Osteoblast (primary cell): ENCODE results near the gene IPO11. TPM values are rescaled to one million over a fixed set of nuclear protein-coding genes. Genes with fewer than 3 reads are reported as not detected.
"Not testable (repeated sequence)": the region's sequence is repeated elsewhere in the genome, so short reads cannot be mapped to it uniquely, and the experiment has no call there.

Experiments
- DNase-seq: peaks from one replicate; pipeline ENCODE4 v3.0.0; 2011; ENCODE audit warnings: low spot score, mixed read lengths; ENCODE audit not compliant: insufficient read length; ENCODE audit errors: missing footprints
- H2AFZ ChIP-seq: 2 replicates; pipeline ENCODE4 v1.6.0; 2011; ENCODE audit warnings: mild to moderate bottlenecking, low read length
- H3K27ac ChIP-seq: 2 replicates; pipeline ENCODE4 v1.5.1; 2011; ENCODE audit warnings: mild to moderate bottlenecking, low read depth, low read length, moderate library complexity
- H3K27me3 ChIP-seq: 2 replicates; pipeline ENCODE4 v1.6.0; 2012; ENCODE audit warnings: mild to moderate bottlenecking, control low read depth, inconsistent platforms, low read length, moderate library complexity; ENCODE audit not compliant: insufficient read depth
- H3K36me3 ChIP-seq: 2 replicates; pipeline ENCODE4 v1.5.1; 2011; ENCODE audit warnings: mild to moderate bottlenecking, low read length, control low read depth, moderate library complexity; ENCODE audit not compliant: insufficient read depth
- H3K4me1 ChIP-seq: 2 replicates; pipeline ENCODE4 v1.5.1; 2011; ENCODE audit warnings: mild to moderate bottlenecking, low read length, control low read depth, moderate library complexity; ENCODE audit not compliant: insufficient read depth
- H3K4me2 ChIP-seq: 2 replicates; pipeline ENCODE4 v1.6.0; 2011; ENCODE audit warnings: mild to moderate bottlenecking, low read length; ENCODE audit not compliant: insufficient read depth
- H3K4me3 ChIP-seq: fragments of 200-600 bp; sonication (generic); 3 replicates; pipeline ENCODE4 v1.5.1; 2012; ENCODE audit warnings: mild to moderate bottlenecking, low read length, inconsistent platforms; ENCODE audit not compliant: insufficient read depth
- H3K79me2 ChIP-seq: 2 replicates; pipeline ENCODE4 v1.6.0; 2012; ENCODE audit warnings: mild to moderate bottlenecking, low read length, control low read depth, inconsistent platforms; ENCODE audit not compliant: insufficient read depth
- H3K9me3 ChIP-seq: 2 replicates; pipeline ENCODE4 v1.5.1; 2011; ENCODE audit warnings: low read depth, low read length, control low read depth
- H4K20me1 ChIP-seq: 2 replicates; pipeline ENCODE4 v1.6.0; 2012; ENCODE audit warnings: mild to moderate bottlenecking, low read length, control low read depth; ENCODE audit not compliant: insufficient read depth
- small RNA-seq: library from RNA; depleted of rRNA; stranded (forward); fragments of <200 nt; gene quantifications from one replicate; pipeline ENCODE3, GENCODE V24; 2012
- total RNA-seq: library from RNA; depleted of rRNA; stranded (reverse); fragments of >200 nt; gene quantifications from 2 replicates; pipeline ENCODE4 v1.2.3, GENCODE V29; 2012
- TF ChIP-seq, protein P1 (sequence below): IDR thresholded peaks from 2 replicates; pipeline ENCODE4 v1.5.1; 2011; ENCODE audit warnings: mild to moderate bottlenecking, low read depth, low read length, moderate library complexity; ENCODE audit errors: extremely low read depth

Gene IPO11
- total RNA-seq, 1 donor, result 24.2 TPM

DNA sequence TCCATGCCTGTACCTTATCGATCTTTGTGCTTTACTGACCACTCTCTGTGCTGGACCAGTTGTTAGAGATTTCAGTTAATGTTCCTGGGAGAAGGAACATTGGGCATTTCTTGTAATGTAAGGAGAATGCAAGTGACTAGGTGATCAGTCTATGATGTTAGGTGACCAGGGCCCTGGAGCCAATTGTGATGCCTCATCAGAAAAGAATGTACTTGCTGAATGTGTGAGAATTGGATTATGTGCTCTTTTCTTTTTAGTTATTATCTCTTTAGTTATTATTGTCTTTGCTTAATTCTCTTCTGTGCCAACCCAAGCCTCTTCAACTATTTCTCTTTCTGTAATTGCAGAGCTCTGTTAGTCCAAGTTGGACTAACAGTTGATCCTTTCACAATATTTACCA lies 258.9 kb downstream of the IPO11 start:
- no peak overlapping the region for H3K27ac ChIP-seq
- TF ChIP-seq, protein P1, sequence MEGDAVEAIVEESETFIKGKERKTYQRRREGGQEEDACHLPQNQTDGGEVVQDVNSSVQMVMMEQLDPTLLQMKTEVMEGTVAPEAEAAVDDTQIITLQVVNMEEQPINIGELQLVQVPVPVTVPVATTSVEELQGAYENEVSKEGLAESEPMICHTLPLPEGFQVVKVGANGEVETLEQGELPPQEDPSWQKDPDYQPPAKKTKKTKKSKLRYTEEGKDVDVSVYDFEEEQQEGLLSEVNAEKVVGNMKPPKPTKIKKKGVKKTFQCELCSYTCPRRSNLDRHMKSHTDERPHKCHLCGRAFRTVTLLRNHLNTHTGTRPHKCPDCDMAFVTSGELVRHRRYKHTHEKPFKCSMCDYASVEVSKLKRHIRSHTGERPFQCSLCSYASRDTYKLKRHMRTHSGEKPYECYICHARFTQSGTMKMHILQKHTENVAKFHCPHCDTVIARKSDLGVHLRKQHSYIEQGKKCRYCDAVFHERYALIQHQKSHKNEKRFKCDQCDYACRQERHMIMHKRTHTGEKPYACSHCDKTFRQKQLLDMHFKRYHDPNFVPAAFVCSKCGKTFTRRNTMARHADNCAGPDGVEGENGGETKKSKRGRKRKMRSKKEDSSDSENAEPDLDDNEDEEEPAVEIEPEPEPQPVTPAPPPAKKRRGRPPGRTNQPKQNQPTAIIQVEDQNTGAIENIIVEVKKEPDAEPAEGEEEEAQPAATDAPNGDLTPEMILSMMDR, result no peak
- H3K9me3 ChIP-seq, result no peaks in the 10 kb centered on the region
- H3K4me1 ChIP-seq, result no peaks in the 10 kb centered on the region
- H3K4me3 ChIP-seq, result no peak overlapping the region
- no peak for DNase-seq
- no peak overlapping the region for H3K4me2 ChIP-seq
- H2AFZ ChIP-seq, result no peak overlapping the region
- no peaks in the 10 kb centered on the region for H4K20me1 ChIP-seq
- no peaks in the 10 kb centered on the region for H3K79me2 ChIP-seq
- no peaks in the 10 kb centered on the region for H3K27me3 ChIP-seq
- no peaks in the 10 kb centered on the region for H3K36me3 ChIP-seq

DNA sequence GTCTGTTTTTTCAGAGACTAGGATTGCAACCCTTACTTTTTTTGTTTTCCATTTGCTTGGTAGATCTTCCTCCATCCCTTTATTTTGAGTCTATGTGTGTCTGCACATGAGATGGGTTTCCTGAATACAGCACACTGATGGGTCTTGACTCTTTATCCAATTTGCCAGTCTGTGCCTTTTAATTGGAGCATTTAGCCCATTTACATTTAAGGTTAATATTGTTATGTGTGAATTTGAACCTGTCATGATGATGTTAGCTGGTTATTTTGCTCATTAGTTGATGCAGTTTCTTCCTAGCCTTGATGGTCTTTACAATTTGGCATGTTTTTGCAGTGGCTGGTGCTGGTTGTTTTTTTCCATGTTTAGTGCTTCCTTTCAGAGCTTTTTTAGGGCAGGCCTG lies 264.0 kb downstream of the IPO11 start:
- not testable (repeated sequence) for H3K36me3 ChIP-seq

More for the DNA sequence above, 264.0 kb downstream of the IPO11 start:
- not testable (repeated sequence) for H3K4me1 ChIP-seq, H3K9me3 ChIP-seq, H2AFZ ChIP-seq, H3K4me3 ChIP-seq, DNase-seq, H3K4me2 ChIP-seq, H3K79me2 ChIP-seq, H3K27me3 ChIP-seq, H3K27ac ChIP-seq, H4K20me1 ChIP-seq

Small RNA genes lying within 50 kb of the gene (small RNA-seq; reads per million reads assigned to genes)
- not detected for gene CKS1BP3
- gene RNU6-661P, result not detected

Other genes starting within 250 kb of the IPO11 start
- 52.8 and 57.8 TPM in 2 replicates for gene KIF2A, start 106.6 kb upstream of the IPO11 start, total RNA-seq
- 34.7 and 34.8 TPM in 2 replicates for gene DIMT1, start 8.9 kb upstream of the IPO11 start, total RNA-seq
- gene LRRC70, start 166.1 kb downstream of the IPO11 start, total RNA-seq, result 1.4 and 1.8 TPM in 2 replicates